SU-DHL-6 (cell line): Measurements from ENCODE around the gene ZDHHC4.

Experiments
- CTCF ChIP-seq: fragments of 200-600 bp; sonication (generic); IDR thresholded peaks from one replicate; pipeline ENCODE4 v1.5.1; 2017; ENCODE audit warnings: antibody characterized with exemption, mild to moderate bottlenecking, low read length, moderate library complexity; ENCODE audit not compliant: insufficient read depth, poor library complexity, severe bottlenecking
- EZH2phosphoT487 ChIP-seq: fragments of 200-600 bp; sonication (generic), shearing (Covaris generic); conservative IDR thresholded peaks from 2 replicates; pipeline ENCODE4 v1.6.1; 2018; ENCODE audit warnings: mild to moderate bottlenecking, antibody characterized with exemption, low read length, moderate library complexity, mixed read lengths

GRCh38 chr7:6567886-6568285, 9.4 kb upstream of the ZDHHC4 start:
- TF ChIP-seq EZH2phosphoT487 (no peak), CTCF (no peak)
